Keratinocyte (primary cell): Measurements from ENCODE around the gene MMP11.

ENCODE experiments used
- EZH2 ChIP-seq: IDR thresholded peaks from one replicate; pipeline ENCODE4 v1.6.1; 2012; ENCODE audit warnings: inconsistent platforms, mild to moderate bottlenecking, low read length, moderate library complexity
- TF ChIP-seq, protein P1 (sequence below), 3 experiments: IDR thresholded peaks in 1 of 3; conservative IDR thresholded peaks in 1 of 3; optimal IDR thresholded peaks in 1 of 3; 2 replicates in 2 of 3; 3 replicates in 1 of 3; pipeline versions ENCODE3 to v1.5.1; 2011; ENCODE audit warnings: low read length in 3 of 3, mild to moderate bottlenecking in 3 of 3, moderate library complexity in 2 of 3, control low read depth in 1 of 3, inconsistent platforms in 1 of 3; ENCODE audit not compliant: insufficient read depth in 2 of 3; ENCODE audit errors: extremely low read depth in 1 of 3

DNA sequence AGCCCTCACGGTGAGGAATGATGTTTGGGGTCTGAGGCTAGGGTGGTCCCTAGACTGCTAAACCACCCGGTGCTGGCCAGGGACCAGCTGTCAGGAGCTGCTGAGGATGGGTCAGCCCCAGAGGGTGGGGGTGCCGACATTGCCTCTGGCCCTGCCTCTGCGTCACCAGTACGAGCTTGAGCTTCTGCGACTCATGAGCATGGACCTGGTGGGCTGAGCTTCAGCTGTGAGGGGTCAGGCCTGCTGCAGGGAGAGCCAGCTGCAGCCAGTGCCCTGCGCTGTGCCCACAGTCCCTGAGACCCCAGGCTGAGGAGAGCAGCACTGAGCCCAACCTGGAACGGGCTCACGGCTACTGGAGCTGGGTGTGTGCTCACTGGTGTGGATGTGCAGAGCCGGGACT, 59.1 kb downstream of the MMP11 start:
- TF ChIP-seq, protein P1, sequence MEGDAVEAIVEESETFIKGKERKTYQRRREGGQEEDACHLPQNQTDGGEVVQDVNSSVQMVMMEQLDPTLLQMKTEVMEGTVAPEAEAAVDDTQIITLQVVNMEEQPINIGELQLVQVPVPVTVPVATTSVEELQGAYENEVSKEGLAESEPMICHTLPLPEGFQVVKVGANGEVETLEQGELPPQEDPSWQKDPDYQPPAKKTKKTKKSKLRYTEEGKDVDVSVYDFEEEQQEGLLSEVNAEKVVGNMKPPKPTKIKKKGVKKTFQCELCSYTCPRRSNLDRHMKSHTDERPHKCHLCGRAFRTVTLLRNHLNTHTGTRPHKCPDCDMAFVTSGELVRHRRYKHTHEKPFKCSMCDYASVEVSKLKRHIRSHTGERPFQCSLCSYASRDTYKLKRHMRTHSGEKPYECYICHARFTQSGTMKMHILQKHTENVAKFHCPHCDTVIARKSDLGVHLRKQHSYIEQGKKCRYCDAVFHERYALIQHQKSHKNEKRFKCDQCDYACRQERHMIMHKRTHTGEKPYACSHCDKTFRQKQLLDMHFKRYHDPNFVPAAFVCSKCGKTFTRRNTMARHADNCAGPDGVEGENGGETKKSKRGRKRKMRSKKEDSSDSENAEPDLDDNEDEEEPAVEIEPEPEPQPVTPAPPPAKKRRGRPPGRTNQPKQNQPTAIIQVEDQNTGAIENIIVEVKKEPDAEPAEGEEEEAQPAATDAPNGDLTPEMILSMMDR (optimal IDR thresholded peaks at IDR 0.05 in 1 of 3, IDR thresholded peaks at IDR 0.05 in 1 of 3, conservative IDR thresholded peaks at IDR 0.05 in 1 of 3; ENCODE audit: extremely low read depth in 1 of 3, insufficient read depth in 2 of 3, low read length in 3 of 3), result no peak
- TF ChIP-seq EZH2, result no peak
